Renal cortical epithelial cell (primary cell): ENCODE results near the gene PALM2AKAP2. TPM values are rescaled to one million over a fixed set of nuclear protein-coding genes. Genes with fewer than 3 reads are reported as not detected.

Source experiments
- DNase-seq: peaks from one replicate; pipeline ENCODE4 v3.0.0-alpha.2; 2011; ENCODE audit warnings: low read depth
- total RNA-seq: library from RNA; depleted of rRNA; stranded (reverse); fragments of >200 nt; gene quantifications from 2 replicates; pipeline ENCODE4 v1.2.3, GENCODE V29; 2014

PALM2AKAP2 gene
- total RNA-seq, result 1.0 and 20.4 TPM in 2 replicates

DNA sequence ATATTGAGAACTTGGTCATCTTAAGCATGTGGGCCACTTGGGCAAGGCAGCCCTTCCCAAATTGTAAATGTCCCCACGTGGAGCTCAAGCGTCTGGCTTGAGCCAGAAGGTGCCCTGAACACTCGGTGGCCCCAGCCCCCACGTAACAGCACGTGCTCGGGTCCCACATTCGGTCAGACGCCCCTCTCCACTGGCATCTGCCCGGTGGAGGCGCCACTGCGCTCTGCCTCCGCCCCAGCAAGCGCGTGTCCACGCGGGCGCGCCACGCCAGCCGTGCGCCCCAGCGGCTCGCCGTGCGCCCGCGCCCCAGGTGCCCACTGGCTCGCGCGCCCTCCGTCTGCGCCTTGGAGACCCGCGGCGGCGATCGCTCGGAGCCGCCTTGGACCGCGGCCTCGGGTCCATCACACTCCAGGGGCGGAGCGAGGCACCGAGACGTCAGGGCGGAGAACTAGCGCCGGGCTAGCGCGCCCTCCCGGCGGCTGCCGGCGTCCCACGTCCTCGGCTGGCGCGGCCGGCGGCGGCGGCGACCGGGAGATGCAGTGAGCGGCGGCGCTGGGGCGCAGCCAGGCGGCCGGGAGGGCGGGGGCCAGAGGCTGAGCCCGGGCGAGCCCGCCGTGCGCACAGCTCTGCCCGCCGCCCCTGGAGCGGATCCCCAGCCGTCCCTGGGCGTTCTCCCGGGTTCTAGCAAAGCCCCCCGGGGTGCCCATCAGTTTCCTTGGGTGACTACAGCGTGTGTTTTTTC, at the start of gene PALM2AKAP2:
TSS of gene PALM2AKAP2 (plus strand) at position 488 of the 742 bp plus-strand sequence. CDS start 291 bp downstream, outside the sequence.
- no peak for DNase-seq

DNA sequence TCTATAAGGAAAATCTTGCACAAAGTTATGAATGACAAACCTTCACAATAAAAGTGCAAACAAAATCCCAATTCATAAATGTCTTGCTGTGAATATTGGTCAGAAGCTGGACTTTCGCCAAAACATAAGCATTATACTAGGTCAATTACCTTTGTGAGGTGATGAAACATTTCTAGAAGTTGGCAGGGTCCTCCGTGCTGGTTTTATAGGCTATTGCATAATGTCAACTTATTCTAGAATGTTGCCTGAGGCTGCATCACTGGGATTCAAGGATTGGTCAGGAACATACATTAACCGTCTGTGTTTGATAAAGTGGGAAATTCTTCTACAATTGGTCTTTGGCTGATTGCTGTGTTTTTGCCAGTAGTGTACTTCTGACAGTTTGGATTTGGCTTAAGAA, 49.8 kb upstream of the PALM2AKAP2 start:
- peak; percentile 89 for DNase-seq

DNA sequence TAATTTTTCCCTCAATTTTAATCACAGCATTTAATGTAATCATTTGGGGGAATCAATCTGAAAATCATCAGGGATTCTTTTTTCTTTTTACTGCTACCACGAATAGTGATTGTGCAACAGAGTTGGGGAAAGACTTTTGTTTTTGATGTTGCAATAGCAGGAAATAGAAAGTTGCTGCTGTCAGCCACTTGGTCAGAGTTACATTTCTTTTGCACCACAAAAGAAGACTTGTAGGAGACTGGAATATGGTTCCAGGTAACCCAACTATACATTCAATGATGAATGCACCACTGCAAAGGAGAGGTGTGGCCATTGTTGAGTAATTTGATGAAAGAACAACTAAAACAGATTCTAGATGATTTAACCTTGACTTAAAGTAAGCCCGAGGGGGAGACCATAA, 46.3 kb upstream of the PALM2AKAP2 start:
- DNase-seq, result peak; percentile 84

DNA sequence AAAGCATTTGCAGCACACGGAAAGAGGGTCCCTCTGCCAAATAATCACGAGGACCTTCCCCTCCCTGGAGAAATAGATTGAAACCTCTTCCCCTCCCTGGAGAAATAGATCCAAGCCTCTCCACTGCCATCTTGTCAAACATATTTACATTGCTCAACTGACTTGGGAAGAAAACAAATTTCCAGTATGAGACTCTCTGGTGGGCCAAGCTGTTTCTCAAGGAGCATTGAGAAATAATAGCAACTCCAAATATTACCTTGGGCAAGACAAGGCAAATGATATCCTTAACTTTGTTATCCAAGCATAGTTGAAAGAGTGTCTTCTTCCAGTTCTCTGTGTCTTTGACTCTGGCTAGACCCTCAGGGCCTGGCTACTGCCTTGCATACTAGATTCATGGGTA, 45.2 kb upstream of the PALM2AKAP2 start:
- DNase-seq, result no peak

DNA sequence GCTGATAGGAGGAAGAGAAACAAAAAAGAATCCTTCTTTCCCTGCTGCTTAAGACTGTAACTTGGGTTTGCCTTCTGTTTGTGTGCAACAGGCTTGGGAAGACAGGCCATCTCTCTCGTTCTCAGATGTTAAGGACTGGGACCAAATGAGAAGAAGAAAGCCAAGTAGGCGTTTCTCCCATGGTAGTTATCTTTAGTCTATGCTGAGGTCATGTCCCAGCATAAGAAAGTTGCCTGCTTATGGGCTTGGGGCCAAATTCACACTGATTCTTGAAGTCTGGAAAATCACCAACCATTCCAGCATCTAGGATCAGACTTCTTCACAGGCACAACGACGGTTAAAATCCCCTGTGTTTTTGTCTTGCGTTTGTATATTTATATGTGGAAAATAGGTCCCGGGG, 44.2 kb upstream of the PALM2AKAP2 start:
- no peak for DNase-seq

DNA sequence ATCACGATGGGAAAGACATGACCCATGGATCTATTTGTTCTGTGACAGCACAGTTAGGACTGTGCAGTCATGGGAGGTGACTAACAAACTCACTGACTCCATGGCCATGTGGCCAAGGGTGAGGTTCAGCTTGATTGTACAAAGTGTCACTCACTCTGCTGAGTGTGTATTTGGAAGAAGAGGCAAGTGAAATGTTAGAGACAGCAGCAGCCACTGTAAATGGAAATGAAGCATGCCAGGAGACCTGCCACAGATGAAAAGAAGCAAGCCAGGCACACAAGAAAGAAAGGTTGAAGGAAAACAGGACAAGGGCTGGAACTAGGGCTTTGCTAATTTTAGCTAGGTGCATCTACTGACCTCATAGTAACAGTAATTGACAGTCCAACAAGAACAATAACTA, 42.7 kb upstream of the PALM2AKAP2 start:
- no peak for DNase-seq

DNA sequence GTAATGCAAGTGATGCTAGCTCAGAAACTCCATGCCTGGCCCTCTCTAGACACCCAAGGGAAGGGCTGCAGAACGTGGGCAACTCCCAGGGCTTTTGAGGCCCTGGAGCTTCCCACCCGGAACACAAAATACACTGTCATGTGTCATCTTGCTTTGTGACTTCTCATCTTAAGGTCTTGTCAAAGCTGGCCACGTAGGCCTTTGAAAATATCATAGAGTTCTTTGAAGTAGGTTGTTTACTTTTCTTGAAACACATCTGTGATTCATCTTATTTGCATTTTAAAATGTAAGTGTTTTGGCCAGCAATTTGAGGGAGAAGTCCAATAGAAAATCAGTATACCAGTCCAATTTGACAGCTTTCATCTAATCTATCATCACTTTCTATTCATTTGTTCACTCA, 40.2 kb upstream of the PALM2AKAP2 start:
- peak; percentile 45 for DNase-seq

DNA sequence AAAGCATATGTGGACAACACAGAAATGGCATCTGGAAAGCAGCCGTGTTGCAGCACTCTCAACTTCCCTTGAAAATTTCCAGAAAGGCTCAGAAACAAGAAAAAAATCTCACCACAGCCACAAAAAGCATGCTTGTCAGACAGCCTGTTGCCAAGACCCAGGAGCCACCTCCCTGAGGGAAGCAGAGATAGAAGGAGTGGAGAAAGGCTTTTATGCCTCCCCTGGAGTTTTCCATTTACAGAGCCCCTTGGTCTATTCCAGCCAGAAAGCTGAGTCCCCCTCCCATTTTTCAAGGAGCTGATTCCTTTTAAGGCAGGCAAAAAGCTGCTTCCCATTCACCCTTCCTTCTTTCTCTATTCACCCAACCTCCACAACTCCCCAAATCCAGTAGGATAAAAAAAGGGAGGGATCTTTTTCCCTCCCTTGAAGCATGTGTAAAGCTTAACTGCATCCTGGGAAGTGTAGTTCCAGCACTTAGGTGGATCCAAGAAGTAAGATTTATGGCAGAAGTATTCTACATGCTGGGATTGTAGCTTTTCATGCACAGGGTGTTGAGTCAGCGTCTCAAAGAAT, 37.1 kb upstream of the PALM2AKAP2 start:
- DNase-seq, result no peak

DNA sequence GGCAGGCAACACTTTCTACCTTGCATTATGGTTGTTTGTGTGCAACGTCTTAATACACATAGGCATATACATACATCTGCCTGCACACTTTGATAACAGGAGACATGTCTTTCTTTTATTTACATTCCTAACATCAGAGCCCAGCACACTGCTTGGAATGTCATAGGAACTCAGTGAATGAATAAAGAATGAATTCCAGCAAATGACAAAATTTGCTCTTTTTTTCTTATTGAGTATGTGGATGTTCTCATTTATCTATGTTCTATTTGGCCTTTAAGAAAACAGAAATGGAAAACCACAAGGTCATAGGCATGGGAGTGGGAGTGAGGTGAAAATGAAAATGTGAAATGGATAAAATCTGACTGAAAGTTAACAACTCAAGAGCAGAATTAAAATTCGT, 36.3 kb upstream of the PALM2AKAP2 start:
- DNase-seq, result no peak

DNA sequence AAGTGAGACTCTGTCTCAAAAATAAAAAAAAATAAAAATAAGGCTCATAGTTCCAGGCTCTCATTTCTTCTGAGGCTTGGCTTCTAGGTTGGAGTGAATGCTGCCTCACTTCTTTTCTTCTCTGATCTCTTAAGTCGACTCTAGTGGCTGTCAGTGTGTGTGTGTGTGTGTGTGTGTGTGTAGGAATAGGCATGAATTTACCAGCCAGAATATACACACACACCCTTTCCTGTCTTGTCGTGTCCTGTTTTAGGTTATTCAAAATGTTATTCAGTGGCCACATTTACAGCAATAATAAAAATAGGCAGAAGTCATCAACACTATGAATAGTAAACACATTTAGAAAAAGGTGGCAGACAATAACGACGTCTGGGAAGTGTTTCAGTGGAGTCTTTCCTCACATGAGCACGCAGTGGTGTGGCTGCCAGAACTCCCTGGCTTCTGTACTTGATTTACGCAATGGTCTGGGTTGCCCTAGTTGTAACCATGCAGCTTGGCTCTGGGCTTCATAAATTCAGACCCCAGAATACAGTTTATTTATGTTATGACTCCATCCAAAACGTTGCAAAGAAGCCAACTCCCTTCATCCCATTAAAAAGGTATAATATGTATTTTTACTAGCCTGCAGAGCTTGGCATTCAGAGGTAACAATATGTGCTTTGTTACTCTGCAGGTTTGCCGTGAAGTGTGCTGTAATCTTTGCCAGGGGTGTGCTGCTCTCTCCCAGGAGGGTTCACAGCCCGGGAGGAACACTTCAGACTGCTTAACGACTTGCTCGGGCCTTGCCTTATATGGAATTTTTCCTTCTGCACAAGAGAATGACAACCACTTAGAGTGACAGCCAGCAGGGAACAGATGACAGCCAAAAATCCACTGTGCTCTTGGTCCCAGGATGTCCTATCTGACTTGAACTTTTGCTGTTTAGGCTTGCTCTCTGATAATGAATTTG, 34.4 kb upstream of the PALM2AKAP2 start:
- DNase-seq, result no peak

DNA sequence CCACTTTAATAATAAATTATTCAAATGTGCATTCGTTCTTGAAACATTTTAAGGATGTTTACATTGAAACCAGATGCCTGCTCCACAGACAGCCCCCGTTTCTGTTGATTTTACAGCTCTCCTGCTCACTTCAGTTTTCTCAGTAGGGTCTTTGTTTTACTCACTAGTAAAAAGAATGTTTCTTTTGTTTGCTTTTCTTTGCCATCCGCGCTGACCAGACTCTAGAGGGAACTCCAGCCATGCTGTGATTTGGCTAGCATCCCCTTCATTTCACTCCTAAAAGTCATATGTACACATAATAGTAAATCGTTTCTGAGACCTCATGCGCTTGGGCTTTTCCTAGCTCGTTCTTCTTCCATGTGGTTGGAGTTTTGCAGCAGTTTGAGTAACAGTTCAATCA, 28.7 kb upstream of the PALM2AKAP2 start:
- DNase-seq, result no peak

DNA sequence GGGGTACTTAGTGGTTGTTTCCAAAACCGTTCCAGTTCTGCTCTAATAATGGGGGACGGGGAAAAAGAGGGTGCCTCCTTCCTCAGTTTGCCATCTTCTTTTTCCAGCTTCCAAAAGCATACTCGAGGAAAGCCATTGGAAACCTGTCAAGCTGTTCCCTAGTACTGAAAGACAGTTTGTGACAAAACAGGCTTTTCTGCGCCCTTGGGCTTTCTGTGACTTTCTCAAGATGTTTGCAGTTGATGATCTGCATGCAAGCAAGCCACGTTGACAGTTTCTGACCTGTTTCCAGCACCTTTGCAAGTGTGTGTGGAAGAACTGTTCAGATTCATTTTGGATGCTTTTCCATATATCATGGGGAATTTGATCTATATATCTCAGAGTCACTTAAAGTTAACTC, 26.7 kb upstream of the PALM2AKAP2 start:
- no peak for DNase-seq

DNA sequence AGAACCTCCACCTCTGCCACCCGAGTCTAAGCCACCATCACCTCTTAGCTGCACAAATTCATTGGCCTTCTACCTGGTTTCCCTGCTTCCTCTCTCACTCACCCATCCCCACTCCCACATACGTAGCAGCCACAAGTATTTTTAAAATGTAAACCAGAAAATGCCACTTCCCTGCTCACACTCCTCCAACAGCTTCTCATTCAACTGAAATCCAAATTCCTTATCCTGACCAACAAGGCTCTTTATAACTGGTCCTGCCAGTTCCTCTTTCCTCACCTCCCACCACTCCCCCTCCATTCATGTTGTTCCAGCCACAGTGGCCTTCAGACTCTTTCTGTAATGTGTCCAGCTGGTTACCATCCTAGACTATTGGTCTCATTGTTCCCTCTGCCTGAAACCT, 25.0 kb upstream of the PALM2AKAP2 start:
- no peak for DNase-seq

DNA sequence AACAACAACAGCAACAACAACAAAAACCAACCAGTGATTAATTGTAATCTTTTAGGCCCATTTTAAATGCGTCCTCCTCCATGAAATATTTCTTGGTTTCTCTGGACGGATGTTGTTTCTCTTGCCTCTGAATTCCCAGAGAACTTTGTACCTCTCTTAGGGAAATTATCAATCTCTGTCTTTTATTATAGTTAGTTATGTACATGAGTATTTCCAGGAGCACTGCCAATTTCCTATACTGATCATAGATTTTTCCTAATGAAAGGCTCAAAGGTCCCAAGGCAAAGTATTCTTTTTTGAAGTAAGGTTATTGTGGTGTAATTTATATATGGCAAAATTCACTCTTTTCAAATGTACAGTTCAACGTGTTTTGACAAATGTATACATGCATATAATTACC, 20.4 kb upstream of the PALM2AKAP2 start:
- no peak for DNase-seq

DNA sequence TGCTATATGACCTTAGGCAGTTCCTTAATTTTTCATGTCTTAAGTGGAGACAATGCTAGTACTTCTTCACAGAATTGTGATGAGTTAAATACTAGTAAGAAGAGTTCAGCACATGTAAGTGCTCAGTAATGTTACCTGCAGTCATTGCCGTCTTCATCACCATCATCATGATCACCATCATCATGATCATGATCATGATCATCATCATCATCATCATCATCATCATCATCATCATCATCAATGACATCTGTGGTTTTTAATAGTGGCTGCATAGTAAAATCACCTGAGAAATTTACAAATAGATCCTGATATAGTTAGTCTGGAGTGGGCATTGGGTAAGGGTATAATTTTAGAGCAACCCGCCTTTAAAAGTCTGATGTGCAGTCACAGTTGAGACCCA, 14.7 kb upstream of the PALM2AKAP2 start:
- DNase-seq, result no peak

DNA sequence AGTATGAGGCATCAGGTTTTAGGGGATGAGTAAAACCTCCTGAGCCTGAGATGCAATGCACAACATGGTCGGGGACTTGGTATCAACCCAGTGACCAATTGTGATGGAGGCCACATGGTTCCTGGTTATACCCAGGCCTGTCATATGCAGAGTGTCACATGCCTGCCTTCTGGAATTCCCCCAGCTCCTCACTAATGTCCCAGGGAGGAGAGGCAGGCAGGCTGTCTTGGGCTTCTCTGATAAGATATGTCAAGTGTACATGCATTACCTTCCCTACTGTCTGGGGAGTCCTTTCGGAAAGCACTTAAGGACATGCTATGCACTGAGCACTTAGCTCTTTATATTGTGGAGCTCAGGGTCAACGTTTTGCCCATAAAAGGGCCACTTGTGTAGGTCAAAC, 14.2 kb upstream of the PALM2AKAP2 start:
- no peak for DNase-seq

DNA sequence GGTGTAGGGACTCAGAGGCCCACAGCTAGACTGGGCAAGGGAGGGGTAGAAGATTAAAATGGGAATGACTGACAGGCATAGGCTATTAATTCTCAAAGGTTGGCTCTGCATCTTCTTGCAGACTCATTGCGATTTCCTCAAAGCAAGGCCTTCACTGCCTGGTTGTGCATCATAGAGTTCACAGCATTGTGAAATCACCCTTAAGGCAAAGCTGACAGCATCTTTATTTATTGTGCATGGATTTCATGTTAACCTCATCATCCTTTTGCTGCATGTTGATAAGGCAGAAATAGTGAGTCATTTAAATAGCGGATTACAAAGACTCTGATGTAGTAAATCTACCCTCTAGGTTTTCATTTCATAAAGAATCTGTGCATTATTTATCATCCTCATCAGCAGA, 13.6 kb upstream of the PALM2AKAP2 start:
- DNase-seq, result peak; percentile 77

DNA sequence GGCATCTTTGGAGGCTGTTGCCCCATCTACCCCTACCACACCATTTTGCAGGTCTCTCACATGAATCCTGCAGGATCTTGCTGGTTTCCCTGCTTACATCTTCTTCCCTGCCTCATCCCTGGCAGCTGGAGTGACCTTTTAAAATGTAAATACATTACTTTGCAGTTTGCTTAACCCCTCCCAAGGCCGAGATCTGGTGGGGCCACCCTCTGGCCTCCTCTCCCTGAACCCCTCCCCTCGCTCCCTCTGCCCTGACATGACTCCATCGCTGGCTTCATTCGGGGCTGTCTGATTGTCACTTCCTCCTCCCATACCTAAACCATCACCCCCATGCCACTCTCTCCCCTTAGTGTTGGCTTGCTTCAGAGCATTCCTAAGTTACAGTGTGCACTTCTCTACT, 12.6 kb upstream of the PALM2AKAP2 start:
- DNase-seq, result no peak

DNA sequence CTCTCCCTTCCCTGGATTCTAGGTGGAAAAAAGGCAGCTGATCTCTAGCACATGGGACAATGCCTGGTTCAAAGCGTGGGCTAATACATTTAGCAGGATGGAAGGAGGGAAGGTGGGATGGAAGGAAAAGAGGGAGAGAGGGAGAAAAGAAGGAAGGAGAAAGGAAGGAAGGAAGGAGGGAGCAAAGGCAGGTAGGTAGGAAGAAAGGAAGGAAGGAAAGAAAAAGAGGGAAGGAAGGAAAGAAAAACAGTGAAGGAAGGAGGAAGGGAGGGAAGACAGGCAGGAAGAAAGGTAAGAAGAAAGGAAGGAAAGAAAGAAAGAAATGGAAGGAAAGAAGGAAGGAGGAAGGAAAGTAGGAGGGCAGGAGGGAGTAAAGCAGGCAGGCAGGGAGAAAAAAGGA, 12.2 kb upstream of the PALM2AKAP2 start:
- no peak for DNase-seq

DNA sequence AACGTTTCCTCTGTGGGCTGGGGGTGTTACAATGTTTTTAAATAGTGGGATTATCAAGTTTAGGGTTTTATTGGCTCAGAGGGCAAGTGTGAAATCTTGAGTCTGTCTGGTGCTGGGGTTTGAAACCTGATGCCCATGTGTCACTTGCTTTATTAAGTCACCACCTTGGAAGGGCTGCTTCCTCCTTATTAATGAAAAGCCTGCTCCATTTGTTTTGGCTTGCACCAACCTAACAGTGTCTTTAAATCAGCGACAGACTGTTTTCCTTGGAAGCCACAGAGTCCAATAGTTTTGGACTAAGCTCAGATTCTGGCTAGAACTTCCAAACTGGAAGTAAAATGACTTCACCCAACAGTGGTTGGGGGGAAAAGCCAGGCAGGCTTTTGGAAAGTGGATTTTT, 10.7 kb upstream of the PALM2AKAP2 start:
- DNase-seq, result no peak

DNA sequence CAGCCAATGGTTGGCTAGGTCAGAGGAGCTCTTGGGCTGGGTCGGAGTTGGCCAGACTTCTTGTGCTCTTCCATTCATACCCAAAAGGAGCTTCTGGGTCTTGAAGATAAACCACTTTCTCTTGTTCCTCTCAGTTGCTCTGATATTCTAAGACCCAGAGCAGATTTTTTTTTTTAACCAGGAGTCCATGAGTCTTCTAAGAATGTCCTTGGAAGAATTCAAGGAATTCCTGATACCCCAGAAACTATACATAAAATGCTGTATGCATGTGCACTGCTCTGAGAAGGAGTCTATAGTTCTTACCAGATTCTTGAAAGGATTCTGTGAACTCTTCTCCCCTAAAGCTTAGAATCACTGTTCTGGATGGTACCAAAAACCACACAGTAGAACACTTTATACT, 9.9 kb upstream of the PALM2AKAP2 start:
- no peak for DNase-seq

DNA sequence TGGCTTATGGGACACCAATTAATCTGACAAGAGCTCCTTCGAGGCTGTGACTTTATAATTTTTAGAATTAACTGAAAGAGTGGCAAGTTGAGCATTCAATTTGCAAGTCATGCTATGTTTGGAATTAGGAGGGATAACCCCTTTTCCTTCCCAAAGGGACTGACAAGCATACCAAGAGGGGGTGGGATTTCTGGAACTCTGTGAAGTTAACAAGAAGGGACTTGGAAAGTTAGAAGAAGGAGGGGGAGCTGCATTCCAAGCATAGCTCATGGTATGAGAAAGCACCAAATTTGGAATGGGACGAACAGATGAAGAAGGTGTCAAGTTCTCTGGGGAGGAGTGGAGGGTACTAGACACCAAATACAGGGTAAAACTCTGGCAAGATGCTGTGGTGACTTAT, 8.9 kb upstream of the PALM2AKAP2 start:
- DNase-seq, result peak; percentile 67
